Kidney (tissue), 14 donors: ENCODE results near the gene CALR. TPM values are rescaled to one million over a fixed set of nuclear protein-coding genes. Genes with fewer than 3 reads are reported as not detected.

Experiments
- DNase-seq, 5 donors: peaks; one replicate each; pipeline ENCODE4 v3.0.0-alpha.2; 2013 to 2020
- FAIRE-seq: peaks from 2 replicates; lab custom pipeline; 2012; peaks lifted over from hg19 to GRCh38; lab: Jason Lieb, UNC
- H3K27ac ChIP-seq, 2 donors: one replicate each; pipeline ENCODE4 v1.7.0; 2013; ENCODE audit warnings: low read depth in 2 of 2, low read length in 2 of 2, inconsistent platforms in 1 of 2
- H3K27me3 ChIP-seq: one replicate; pipeline ENCODE4 v1.7.1; 2013; ENCODE audit warnings: low read length, inconsistent platforms; ENCODE audit not compliant: control insufficient read depth, insufficient read depth
- H3K36me3 ChIP-seq, 3 donors: one replicate each; pipeline versions ENCODE4 v1.7.0 to v1.7.1; 2013; ENCODE audit warnings: low read length in 3 of 3, control low read depth in 1 of 3, inconsistent platforms in 1 of 3; ENCODE audit not compliant: insufficient read depth in 3 of 3, control insufficient read depth in 2 of 3
- H3K4me1 ChIP-seq, 3 donors: one replicate each; pipeline versions ENCODE4 v1.7.0 to v1.7.1; 2013; ENCODE audit warnings: low read length in 3 of 3, inconsistent platforms in 1 of 3, low read depth in 1 of 3; ENCODE audit not compliant: control insufficient read depth in 2 of 3, insufficient read depth in 2 of 3
- H3K4me3 ChIP-seq, 3 donors: one replicate each; pipeline versions ENCODE4 v1.7.0 to v1.8.1; 2013; ENCODE audit warnings: low read length in 3 of 3, control low read depth in 1 of 3, inconsistent platforms in 1 of 3
- H3K9ac ChIP-seq, 3 donors: one replicate each; pipeline versions ENCODE4 v1.7.0 to v1.7.1; 2013; ENCODE audit warnings: low read length in 3 of 3, control low read depth in 1 of 3, inconsistent platforms in 1 of 3
- H3K9me3 ChIP-seq, 3 donors: one replicate each; pipeline versions ENCODE4 v1.7.0 to v1.7.1; 2013; ENCODE audit warnings: low read length in 3 of 3, control low read depth in 1 of 3, inconsistent platforms in 1 of 3; ENCODE audit not compliant: control insufficient read depth in 2 of 3, insufficient read depth in 1 of 3
- CTCF ChIP-seq: IDR thresholded peaks from 3 replicates; pipeline ENCODE4 v1.5.1; 2012; ENCODE audit warnings: mild to moderate bottlenecking, moderate library complexity, borderline replicate concordance; ENCODE audit not compliant: insufficient read depth; ENCODE audit errors: extremely low read depth
- intact Hi-C: fragments of 100-400 bp; cut with DNase I; formaldehyde crosslinking; loops from one replicate; pipeline ENCODE4 v1.11.1; 2022
- polyA plus RNA-seq: library from polyadenylated mRNA; stranded (reverse); fragments of 350-450 nt; fragmentation: Illumina TruSeq; extraction: RNeasy Lipid Tissue Mini Kit (QIAGEN cat#74804); gene quantifications from one replicate; pipeline ENCODE4 v1.2.3, GENCODE V29; 2014; ENCODE audit warnings: low read depth, low replicate concordance; ENCODE audit not compliant: insufficient read depth
- total RNA-seq: library from RNA; stranded (reverse); fragmentation: NEBNext Ultra II Directional; extraction: Animal tissue kit (Norgen Biotek cat#: 25700); gene quantifications from one replicate; pipeline ENCODE4 v1.2.1, GENCODE V29; 2021
- donor health status: control.
- donor health status: control.
- donor health status: control.
- donor health status: control.
- donor health status: control.
- donor health status: DM: yes; HTN: yes; CAD: no.
- donor health status: Normal renal cell carcinoma (clear cell type).

CALR gene
- total and polyA plus RNA-seq, 2 donors from 2014 or later = 1,037 to 1,087 TPM

- Histone ChIP-seq H3K4me1 (peaks cover 0 to 33% (median 26%) of the 10 kb centered on the region in 3 donors), H3K27ac (no peak overlapping the region), H3K9ac (no peak overlapping the region), H3K4me3 (peak overlapping the region in 1 of 3 donors; percentile 6), H3K27me3 (no peaks in the 10 kb centered on the region), H3K36me3 (peaks cover 18 to 34% (median 21%) of the 10 kb centered on the region in 3 donors), H3K9me3 (no peaks in the 10 kb centered on the region)
- FAIRE-seq (no peak), DNase-seq (no peak)
- intact Hi-C loops = no loop called here
- no peak for TF ChIP-seq CTCF
Measured at GRCh38 chr19:12940897-12941296, 2.5 kb downstream of the CALR start.

- Histone ChIP-seq H3K4me3 (no peak overlapping the region), H3K27me3 (no peaks in the 10 kb centered on the region), H3K9ac (no peak overlapping the region), H3K36me3 (peaks cover 21 to 34% (median 27%) of the 10 kb centered on the region in 3 donors), H3K27ac (no peak overlapping the region), H3K4me1 (peaks cover 0 to 41% (median 26%) of the 10 kb centered on the region in 3 donors), H3K9me3 (no peaks in the 10 kb centered on the region)
- DNase-seq (no peak), FAIRE-seq (no peak)
- no peak for TF ChIP-seq CTCF
- intact Hi-C loops = no loop called here
Measured at GRCh38 chr19:12943437-12944044, 5.1 kb downstream of the CALR start.

- intact Hi-C loops = no loop called here
- Histone ChIP-seq H3K9ac (no peak overlapping the region), H3K27me3 (no peaks in the 10 kb centered on the region), H3K36me3 (peaks cover 21 to 39% (median 29%) of the 10 kb centered on the region in 3 donors), H3K4me1 (peaks cover 0 to 41% (median 26%) of the 10 kb centered on the region in 3 donors), H3K27ac (no peak overlapping the region), H3K4me3 (no peak overlapping the region), H3K9me3 (no peaks in the 10 kb centered on the region)
- no peak for FAIRE-seq
- peak in 1 of 5 donors; percentile 50 for DNase-seq
- TF ChIP-seq CTCF = no peak
Measured at GRCh38 chr19:12944104-12944674, 5.8 kb downstream of the CALR start.
